Gastrocnemius medialis (tissue), 4 donors: Measurements from ENCODE around the gene ACY1.
"Not testable (repeated sequence)": the region's sequence is repeated elsewhere in the genome, so short reads cannot be mapped to it uniquely, and the experiment has no call there.

Source experiments
- POLR2A ChIP-seq, 2 donors: fragments of 450-650 bp; IDR thresholded peaks; one replicate each; pipeline ENCODE4 v1.6.1; 2017; ENCODE audit warnings: antibody characterized with exemption in 2 of 2, mild to moderate bottlenecking in 2 of 2, moderate library complexity in 2 of 2
- TF ChIP-seq, protein P1 (sequence below), 5 experiments: fragments of 450-650 bp in 3 of 5; fragments of 200-600 bp in 2 of 5; sonication (generic) in 2 of 5; IDR thresholded peaks in 4 of 5; conservative IDR thresholded peaks in 1 of 5; 1 replicate in 4 of 5; 2 replicates in 1 of 5; pipeline ENCODE4 v1.5.1; 2016 to 2019; ENCODE audit warnings: antibody characterized with exemption in 5 of 5, mild to moderate bottlenecking in 3 of 5, moderate library complexity in 3 of 5

GRCh38 chr3:51990501-51990971 lies 7.2 kb downstream of the ACY1 start:
- TF ChIP-seq, protein P1, sequence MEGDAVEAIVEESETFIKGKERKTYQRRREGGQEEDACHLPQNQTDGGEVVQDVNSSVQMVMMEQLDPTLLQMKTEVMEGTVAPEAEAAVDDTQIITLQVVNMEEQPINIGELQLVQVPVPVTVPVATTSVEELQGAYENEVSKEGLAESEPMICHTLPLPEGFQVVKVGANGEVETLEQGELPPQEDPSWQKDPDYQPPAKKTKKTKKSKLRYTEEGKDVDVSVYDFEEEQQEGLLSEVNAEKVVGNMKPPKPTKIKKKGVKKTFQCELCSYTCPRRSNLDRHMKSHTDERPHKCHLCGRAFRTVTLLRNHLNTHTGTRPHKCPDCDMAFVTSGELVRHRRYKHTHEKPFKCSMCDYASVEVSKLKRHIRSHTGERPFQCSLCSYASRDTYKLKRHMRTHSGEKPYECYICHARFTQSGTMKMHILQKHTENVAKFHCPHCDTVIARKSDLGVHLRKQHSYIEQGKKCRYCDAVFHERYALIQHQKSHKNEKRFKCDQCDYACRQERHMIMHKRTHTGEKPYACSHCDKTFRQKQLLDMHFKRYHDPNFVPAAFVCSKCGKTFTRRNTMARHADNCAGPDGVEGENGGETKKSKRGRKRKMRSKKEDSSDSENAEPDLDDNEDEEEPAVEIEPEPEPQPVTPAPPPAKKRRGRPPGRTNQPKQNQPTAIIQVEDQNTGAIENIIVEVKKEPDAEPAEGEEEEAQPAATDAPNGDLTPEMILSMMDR (IDR thresholded peaks at IDR 0.05 in 4 of 5, conservative IDR thresholded peaks at IDR 0.05 in 1 of 5), result not testable (repeated sequence)
- not testable (repeated sequence) for TF ChIP-seq POLR2A (IDR thresholded peaks at IDR 0.05)
